Measurements from ENCODE around the gene DACT1. TPM values are rescaled to one million over a fixed set of nuclear protein-coding genes. Genes with fewer than 3 reads are reported as not detected.

DACT1 gene
- total RNA-seq, 1 experiment from 2014 or later = 11.7 TPM

DNA sequence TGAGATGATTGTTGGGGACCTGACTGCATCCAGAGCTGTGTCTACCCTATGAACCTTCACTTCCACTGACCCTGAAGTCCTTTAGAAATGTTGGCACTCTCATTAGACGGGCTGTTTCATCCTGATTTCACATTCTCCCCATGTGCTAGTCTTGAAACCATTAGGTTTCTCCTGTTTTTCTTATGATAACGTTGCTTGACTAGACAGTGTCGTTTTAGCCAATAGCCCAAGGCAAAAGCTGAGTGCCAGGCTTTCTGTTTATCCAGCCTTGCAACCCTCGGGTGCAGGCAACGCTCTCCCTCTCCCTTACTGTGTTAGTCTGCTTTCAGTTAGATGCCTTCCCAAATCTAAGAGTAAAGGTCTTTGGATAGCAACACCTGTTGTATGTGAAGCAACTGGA, 30.1 kb downstream of the DACT1 start:
- DNase-seq (ENCODE audit: low spot score) = no peak

DNA sequence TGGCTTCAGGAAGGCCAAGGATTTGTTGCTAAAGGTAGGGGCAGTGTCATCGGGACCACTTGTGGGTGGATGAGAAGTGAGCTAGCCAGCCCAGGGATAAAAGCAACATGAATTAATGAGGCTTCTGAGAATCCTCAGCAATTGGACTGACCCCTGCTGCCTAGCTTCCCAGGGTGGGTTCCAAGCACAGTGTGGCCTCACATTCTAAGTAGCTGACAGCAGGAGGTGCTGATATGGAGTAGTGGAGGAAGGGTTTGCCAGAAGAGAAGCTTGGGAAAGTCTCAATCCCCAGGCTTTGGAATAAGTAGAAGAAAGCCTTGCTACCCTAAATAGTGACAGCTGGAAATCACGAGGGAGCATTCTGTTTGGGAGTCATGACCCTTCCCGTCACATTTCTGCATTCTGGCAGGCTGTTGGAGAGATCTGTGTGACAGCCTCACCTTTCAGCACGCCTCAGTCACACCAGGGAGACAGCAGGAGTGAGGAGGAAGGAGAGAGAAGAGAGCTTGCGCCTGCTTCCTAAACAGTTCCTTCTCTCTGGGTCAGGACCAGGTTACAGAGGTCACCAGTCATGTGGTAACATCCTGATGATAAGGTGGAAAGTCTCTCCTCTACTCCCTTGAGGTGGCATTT, 31.2 kb downstream of the DACT1 start:
- DNase-seq (ENCODE audit: low spot score) = no peak

DNA sequence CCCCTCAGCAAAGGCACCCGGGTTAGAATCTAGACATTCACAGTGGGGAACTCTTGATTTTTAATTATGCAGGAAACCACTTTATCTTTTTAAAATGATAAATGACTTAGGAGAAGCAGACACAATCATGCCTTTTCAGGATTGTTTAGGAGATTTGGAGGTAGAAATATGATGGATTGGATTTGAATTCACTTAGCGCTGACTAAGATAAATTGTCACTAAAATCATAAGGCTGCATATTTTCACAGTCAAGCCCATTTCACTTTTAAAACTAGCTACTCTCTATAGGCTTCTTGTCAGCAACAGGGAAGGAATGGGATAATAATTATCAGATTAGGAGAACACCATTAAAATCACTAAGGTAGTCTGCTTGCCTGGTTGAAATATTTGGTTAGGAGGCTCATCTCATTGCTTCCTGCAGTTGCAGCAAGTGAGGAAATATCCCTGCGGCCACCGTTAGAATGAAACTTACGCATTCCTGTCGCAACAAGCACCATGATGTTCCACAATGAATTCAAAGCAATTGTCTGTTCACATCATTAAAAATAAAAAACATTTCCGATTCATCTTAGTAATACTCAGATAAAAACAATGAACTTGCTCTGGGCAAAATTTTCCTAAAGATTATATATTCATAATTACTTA, 31.9 kb downstream of the DACT1 start:
- DNase-seq (ENCODE audit: low spot score) = no peak

DNA sequence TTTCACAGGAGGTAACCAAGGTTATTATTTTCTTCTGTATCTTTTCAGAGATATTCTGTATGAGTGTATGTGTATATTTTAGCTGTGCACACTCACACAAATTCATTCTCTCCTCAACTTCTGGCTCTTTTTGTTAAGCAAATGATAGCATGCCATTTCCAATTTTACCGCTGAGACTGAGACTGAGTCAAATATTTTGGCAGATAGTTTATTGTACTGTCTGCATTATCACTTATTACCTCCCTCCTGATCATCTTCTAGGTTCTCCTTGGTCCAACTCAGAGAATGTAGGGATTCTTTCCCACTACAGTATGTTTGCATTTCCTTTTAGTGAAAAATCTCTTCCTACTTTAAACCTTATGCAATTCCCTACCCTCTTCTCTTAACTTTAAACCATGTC, 33.3 kb downstream of the DACT1 start:
- no peak for DNase-seq (ENCODE audit: low spot score)

DNA sequence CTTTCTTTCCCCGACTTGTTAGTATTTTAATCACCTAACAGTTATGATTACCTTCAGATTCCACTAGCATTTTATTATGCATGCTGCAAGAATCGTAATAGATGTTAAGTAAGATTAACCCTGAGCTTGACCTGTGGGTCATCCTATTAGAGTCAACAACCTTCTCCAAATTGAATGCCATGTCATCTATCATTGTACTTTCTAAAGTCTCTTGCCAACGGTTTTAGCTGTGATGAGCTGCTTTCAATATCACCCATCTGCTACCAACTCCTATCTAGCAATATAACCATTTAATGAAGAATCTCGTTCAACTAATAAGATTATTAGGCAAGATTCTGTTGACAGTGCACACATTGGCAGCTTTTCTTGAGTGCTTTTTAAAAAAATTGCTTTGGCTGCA, 33.7 kb downstream of the DACT1 start:
- no peak for DNase-seq (ENCODE audit: low spot score)

DNA sequence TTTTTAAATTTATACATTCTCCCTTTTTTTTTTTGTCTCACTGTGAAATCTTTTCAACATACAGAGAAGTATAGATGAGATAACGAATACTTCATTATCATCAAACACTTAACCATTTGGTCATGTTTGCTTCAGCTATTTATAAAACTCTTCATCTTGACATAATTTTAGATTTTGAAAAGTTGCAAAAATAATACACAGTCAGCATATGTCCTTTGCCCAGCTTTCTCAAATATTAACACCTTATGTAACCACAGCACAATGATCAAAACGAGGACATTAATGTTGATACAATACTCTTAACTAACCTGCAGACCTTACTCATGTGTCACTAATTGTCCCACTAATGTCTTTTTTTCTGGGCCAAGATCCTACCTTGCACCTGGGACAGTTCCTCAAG, 36.0 kb downstream of the DACT1 start:
- no peak for DNase-seq (ENCODE audit: low spot score)

DNA sequence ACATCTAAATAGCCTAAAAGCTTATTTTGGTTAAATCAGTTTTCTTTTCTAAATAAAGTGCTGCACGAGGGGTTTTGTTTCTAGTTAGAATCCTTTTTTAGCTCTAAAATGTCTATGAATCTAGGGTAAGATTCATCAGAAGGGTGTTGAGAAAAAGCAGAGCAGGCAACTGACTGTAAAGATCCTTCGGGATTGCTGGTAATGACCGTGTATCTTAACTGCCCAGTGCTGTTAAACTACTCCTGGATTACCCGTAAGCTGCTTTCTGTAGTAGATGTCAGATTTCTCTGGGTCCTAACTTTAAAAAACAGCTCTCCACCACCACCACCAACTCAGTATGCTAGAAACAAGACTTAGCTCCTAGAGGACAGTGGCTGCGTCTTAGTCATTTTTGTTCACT, 39.2 kb downstream of the DACT1 start:
- no peak for DNase-seq (ENCODE audit: low spot score)

DNA sequence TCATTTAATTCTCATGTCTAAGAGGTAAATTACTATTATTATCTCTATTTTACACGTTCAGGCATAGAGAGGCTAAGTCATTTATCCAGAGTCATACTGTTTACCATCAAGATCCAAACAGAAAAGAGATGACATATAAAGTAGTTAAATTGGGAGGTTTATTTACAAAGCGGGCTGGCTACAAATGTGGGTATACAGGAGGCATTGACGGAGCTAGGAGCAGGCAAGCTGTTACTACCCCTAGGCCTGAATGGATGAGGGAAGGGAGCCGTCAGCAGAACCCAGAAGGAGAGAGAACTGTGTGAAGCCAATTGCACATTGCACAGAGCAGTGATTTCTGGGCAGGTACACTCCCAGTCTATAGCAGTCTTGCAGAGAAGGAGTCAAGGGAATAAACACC, 39.8 kb downstream of the DACT1 start:
- DNase-seq (ENCODE audit: low spot score) = no peak

DNA sequence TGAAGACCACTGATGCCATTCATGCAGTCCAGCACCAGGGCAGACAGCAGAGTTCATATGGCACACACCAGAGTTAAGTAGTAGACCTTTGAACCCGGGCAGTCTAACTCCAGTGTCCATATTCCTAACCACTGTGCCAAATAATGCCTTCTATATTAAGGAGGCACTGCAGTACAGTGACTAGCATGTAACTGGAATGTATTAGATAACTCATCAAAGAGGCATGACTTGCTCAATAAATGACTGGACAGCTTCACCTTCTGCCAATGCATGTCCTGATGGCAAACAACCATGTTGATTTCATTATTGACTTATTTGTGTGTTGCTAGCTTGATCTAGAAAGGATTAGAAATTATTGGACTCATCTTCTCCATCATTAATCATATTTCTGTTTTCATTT, 40.2 kb downstream of the DACT1 start:
- DNase-seq (ENCODE audit: low spot score) = no peak

DNA sequence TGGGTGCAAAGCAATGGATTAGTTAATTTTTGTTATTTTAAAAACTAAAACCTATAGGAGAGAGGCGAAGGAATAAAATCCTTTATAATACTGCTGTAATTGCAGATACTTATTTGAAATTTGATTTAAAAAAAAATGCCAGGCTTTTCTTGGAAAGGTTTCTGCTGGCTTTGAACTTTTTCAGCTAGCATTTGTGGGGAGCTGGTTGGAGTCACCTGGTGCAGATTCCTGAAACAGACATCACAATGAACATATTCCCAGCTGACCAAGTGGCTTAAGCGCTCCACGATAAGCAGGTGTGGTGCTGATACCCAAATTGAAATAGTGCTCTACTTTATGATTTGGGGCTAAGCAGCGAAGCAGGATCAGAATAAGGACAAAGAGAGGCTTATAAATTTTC, 42.9 kb downstream of the DACT1 start:
- DNase-seq (ENCODE audit: low spot score) = no peak

DNA sequence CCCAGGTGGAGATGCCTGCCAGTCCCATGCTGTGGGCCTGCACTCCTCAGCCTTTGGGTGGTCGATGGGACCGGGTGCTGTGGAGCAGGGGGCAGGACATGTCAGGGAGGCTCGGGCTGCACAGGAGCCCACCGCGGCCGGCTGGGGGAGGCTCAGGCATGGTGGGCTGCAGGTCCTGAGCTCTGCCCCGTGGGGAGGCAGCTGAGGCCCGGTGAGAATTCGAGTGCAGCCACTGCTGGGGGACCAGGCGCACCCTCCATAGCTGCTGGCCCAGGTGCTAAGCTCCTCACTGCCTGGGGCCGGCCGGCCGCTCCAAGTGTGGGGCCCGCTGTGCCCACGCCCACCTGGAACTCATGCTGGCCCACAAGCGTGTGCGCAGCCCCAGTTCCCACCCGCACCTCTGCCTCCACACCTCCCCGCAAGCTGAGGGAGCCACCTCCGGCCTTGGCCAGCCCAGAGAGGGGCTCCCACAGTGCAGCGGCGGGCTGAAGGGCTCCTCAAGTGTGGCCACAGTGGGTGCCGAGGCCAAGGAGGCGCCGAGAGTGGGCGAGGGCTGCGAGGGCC, 49.6 kb downstream of the DACT1 start:
- no peak for DNase-seq (ENCODE audit: low spot score)

DNA sequence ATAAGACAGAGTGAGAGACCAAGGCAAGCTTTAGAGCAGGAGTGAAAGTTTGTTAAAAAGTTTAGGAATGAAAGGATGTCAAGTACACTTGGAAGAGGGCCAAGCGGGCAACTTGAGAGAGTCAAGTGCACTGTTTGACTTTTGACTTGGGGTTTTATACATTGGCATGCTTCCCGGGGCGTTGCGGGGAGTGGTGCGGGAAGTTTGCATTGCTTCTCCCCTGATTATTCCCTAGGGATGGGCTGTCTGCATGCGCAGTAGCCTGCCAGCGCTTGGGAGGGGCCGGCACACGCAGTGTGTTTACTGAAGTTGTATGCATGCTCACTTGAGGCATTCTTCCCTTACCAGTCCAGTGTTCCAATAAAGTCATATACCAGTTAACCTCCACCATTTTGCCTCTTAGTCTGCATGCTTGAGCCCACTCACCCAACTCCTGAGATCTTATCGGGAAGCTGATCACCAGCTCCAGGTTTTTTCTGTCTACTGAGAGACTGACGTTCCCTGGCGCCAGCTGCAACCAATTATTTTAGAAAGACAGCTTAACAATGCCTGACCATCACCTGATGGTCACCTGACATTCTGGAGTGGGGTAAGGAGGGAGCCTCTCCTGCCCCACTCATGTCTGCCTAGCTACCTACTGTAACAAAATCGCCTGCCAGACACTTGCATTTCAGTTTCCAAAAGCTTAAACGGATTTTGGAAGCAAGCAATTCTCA, 53.2 kb downstream of the DACT1 start:
- no peak for DNase-seq (ENCODE audit: low spot score)

DNA sequence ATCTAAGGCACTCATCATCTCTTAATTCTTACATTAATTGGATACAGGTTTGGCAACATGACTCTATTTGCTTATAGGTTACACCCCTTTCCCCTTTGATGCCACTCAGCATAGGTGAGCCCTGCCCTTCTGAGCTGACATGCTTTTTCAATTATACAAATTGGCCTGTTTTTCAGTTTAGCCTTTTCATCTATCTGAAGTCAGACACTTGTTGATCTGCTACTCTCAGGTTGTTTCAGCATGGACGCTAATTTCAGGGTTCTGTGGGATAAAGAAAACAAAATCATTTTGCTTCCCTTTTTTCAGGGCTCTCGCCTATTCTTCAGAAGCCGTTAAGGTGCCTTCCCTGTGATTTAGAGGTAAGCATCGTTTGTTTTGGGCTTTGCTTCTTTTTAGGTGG, 55.3 kb downstream of the DACT1 start:
- DNase-seq (ENCODE audit: low spot score) = no peak

DNA sequence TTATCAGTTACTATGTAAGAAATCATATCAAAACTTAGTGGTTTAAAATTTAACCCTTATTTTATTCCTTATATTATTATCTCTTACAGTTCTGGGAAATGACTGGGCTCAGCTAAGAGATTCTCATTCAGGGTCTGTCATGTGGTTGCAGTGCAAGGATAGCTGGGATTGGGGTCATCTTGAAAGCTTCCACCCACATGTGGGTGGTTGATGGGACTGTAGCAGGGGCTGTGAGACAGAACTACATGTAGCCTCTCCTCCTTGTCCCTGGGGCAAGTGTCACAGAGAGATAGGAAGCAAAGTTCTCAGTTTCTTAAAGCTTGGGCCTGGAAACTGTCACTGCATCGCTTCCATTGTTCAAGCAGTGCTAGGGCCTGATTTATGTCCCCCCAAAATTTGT, 57.8 kb downstream of the DACT1 start:
- no peak for DNase-seq (ENCODE audit: low spot score)

DNA sequence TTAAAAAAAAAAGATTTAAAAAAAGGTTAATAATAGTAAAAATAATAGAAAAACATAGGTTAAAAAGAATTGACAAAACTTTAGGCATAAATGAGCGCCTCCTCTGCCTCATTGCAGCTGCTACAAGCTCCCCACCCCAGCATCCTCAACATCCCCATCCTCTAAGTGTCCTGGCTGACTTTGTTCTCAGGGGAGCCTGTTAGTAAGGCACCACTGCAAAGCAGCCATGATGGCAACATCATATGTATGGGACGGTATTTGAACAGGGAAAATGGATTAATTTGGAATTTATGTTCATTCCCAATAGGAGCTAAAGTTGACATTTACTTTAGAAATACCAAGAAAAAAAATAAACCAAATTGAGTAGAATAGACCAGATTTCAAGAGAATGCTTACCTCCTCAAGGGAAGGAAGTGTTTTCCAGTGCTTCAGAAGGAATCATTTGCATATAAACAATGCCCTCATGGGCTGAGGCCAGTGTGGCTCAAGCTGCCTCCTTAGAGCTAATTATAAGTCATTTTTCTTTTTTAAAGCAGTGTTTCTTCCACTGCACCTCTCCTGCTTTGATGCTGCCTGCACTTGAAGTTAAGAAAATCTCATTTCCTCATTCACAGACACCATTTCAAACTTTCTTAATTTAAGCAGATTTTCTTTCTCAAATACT, 59.6 kb downstream of the DACT1 start:
- no peak for DNase-seq (ENCODE audit: low spot score)

Other genes with a start within 250 kb of the DACT1 start
- not detected in 2 replicates for gene TOMM20L, start 242.0 kb upstream of the DACT1 start, total RNA-seq (2014; rRNA removed; shearing (Covaris generic))
- gene TIMM9, start 210.4 kb upstream of the DACT1 start, total RNA-seq (2014; rRNA removed; shearing (Covaris generic)) = 56.1 and 61.0 TPM in 2 replicates
- 19.9 and 22.6 TPM in 2 replicates for gene KIAA0586, start 210.2 kb upstream of the DACT1 start, total RNA-seq (2014; rRNA removed; shearing (Covaris generic))

All from H4 (cell line).